H1 (cell line): ENCODE data around the gene STK40. TPM values are rescaled to one million over a fixed set of nuclear protein-coding genes. Genes with fewer than 3 reads are reported as not detected.

Experiments
- CTCF ChIA-PET: fragments of 300-600 bp; sonication (Branson Sonifier 250); formaldehyde crosslinking; loops from one replicate; lab custom pipeline; 2021; ENCODE audit not compliant: partially characterized antibody; lab: Charles Lee
- POLR2A ChIA-PET: fragments of 300-600 bp; sonication (Branson Sonifier 250); formaldehyde crosslinking; loops from one replicate; lab custom pipeline; 2021; ENCODE audit warnings: inconsistent platforms; ENCODE audit not compliant: partially characterized antibody; lab: Charles Lee
- DNase-seq, 2 experiments: peaks; one replicate each; pipeline versions ENCODE4 v3.0.0 to v3.0.0-alpha.2; 2010 to 2022; ENCODE audit warnings: low spot score in 2 of 2, low read depth in 1 of 2, mixed read lengths in 1 of 2
- FAIRE-seq: peaks from 2 replicates; lab custom pipeline; 2011; peaks lifted over from hg19 to GRCh38; lab: Jason Lieb, UNC
- H2AFZ ChIP-seq: 2 replicates; pipeline ENCODE4 v1.8.1; 2012; ENCODE audit warnings: low read length, inconsistent platforms
- H2AK5ac ChIP-seq: 2 replicates; pipeline ENCODE4 v1.6.1; 2013; ENCODE audit warnings: low read depth, low read length
- H2BK120ac ChIP-seq: replicated peaks from 2 replicates; pipeline ENCODE3; 2013; ENCODE audit warnings: low read depth, low read length, inconsistent platforms
- H2BK12ac ChIP-seq: 2 replicates; pipeline ENCODE4 v1.6.1; 2013; ENCODE audit warnings: low read depth, low read length
- H2BK15ac ChIP-seq: 2 replicates; pipeline ENCODE4 v1.6.1; 2013; ENCODE audit warnings: low read length
- H2BK20ac ChIP-seq: 2 replicates; pipeline ENCODE4 v1.6.1; 2013; ENCODE audit warnings: low read length
- H2BK5ac ChIP-seq: 2 replicates; pipeline ENCODE4 v1.6.1; 2013; ENCODE audit warnings: low read depth, low read length
- H3K14ac ChIP-seq: 2 replicates; pipeline ENCODE4 v1.6.1; 2013; ENCODE audit warnings: inconsistent platforms; ENCODE audit not compliant: insufficient read length
- H3K18ac ChIP-seq: 2 replicates; pipeline ENCODE4 v1.6.1; 2013; ENCODE audit warnings: low read length; ENCODE audit errors: extremely low read depth
- H3K23ac ChIP-seq: 2 replicates; pipeline ENCODE4 v1.6.1; 2013; ENCODE audit warnings: inconsistent platforms; ENCODE audit not compliant: insufficient read length
- H3K23me2 ChIP-seq: 2 replicates; pipeline ENCODE4 v1.6.1; 2013; ENCODE audit warnings: low read depth, low read length
- H3K27ac ChIP-seq: 2 replicates; pipeline ENCODE4 v1.6.1; 2011; ENCODE audit warnings: low read depth, low read length, inconsistent platforms
- H3K27me3 ChIP-seq, 4 experiments: replicated peaks in 1 of 4; 1 replicate in 1 of 4; 2 replicates in 3 of 4; pipeline versions ENCODE4 v1.6.1 to v1.8.1; 2011 to 2013; ENCODE audit warnings: low read length in 3 of 4, mild to moderate bottlenecking in 3 of 4, inconsistent platforms in 2 of 4, mixed read lengths in 2 of 4, moderate library complexity in 1 of 4; ENCODE audit not compliant: control insufficient read depth in 3 of 4, insufficient read depth in 3 of 4; ENCODE audit errors: extremely low read depth in 1 of 4
- H3K36me3 ChIP-seq, 4 experiments: 2 replicates each; pipeline versions ENCODE4 v1.6.1 to v1.8.1; 2011 to 2013; ENCODE audit warnings: mild to moderate bottlenecking in 4 of 4, low read length in 3 of 4, moderate library complexity in 2 of 4, control low read depth in 1 of 4, inconsistent platforms in 1 of 4; ENCODE audit not compliant: insufficient read depth in 4 of 4, control insufficient read depth in 2 of 4
- H3K4ac ChIP-seq: replicated peaks from 2 replicates; pipeline ENCODE3; 2013; ENCODE audit warnings: low read length, low read depth, mixed read lengths, inconsistent platforms; ENCODE audit not compliant: insufficient read length
- H3K4me1 ChIP-seq, 4 experiments: replicated peaks in 1 of 4; 1 replicate in 1 of 4; 2 replicates in 3 of 4; pipeline versions ENCODE4 v1.6.1 to v1.8.1; 2011 to 2013; ENCODE audit warnings: low read length in 3 of 4, inconsistent platforms in 2 of 4, mixed read lengths in 1 of 4; ENCODE audit not compliant: insufficient read depth in 4 of 4, control insufficient read depth in 3 of 4
- H3K4me2 ChIP-seq, 2 experiments: 2 replicates each; pipeline versions ENCODE4 v1.6.1 to v1.8.1; 2011 to 2013; ENCODE audit warnings: low read depth in 2 of 2, low read length in 2 of 2, control low read depth in 1 of 2, inconsistent platforms in 1 of 2, mild to moderate bottlenecking in 1 of 2; ENCODE audit not compliant: insufficient read depth in 1 of 2
- H3K4me3 ChIP-seq, 4 experiments: fragments of 200-600, 300-600 bp in 1 of 4; sonication (generic), shearing (Covaris generic), sonication (Bioruptor Twin) in 1 of 4; 2 replicates each; pipeline versions ENCODE4 v1.5.1 to v1.8.1; 2011 to 2016; ENCODE audit warnings: low read length in 4 of 4, low read depth in 3 of 4, control low read depth in 2 of 4, inconsistent platforms in 2 of 4, mild to moderate bottlenecking in 2 of 4, mixed read lengths in 1 of 4, moderate library complexity in 1 of 4; ENCODE audit not compliant: insufficient read depth in 2 of 4; ENCODE audit errors: extremely low read depth in 1 of 4
- H3K56ac ChIP-seq: replicated peaks from 2 replicates; pipeline ENCODE3; 2013; ENCODE audit warnings: low read depth, mild to moderate bottlenecking, mixed read lengths, low read length, inconsistent platforms; ENCODE audit not compliant: insufficient read length
- H3K79me1 ChIP-seq: 2 replicates; pipeline ENCODE4 v1.6.1; 2013; ENCODE audit warnings: low read depth, low read length, control low read depth
- H3K79me2 ChIP-seq, 2 experiments: 2 replicates each; pipeline versions ENCODE4 v1.6.1 to v1.8.1; 2012 to 2013; ENCODE audit warnings: low read length in 2 of 2, mild to moderate bottlenecking in 2 of 2, inconsistent platforms in 1 of 2; ENCODE audit not compliant: insufficient read depth in 2 of 2, control insufficient read depth in 1 of 2
- H3K9ac ChIP-seq, 4 experiments: replicated peaks in 1 of 4; 1 replicate in 1 of 4; 2 replicates in 3 of 4; pipeline versions ENCODE4 v1.6.1 to v1.8.1; 2011 to 2013; ENCODE audit warnings: low read depth in 3 of 4, low read length in 3 of 4, control low read depth in 2 of 4, mild to moderate bottlenecking in 2 of 4, moderate library complexity in 2 of 4, inconsistent platforms in 1 of 4; ENCODE audit errors: extremely low read depth in 1 of 4
- H3K9me3 ChIP-seq, 2 experiments: 2 replicates each; pipeline versions ENCODE4 v1.6.1 to v1.8.1; 2012 to 2013; ENCODE audit warnings: mild to moderate bottlenecking in 2 of 2, moderate library complexity in 2 of 2, control low read depth in 1 of 2, inconsistent platforms in 1 of 2, low read depth in 1 of 2, low read length in 1 of 2, mixed read lengths in 1 of 2; ENCODE audit not compliant: insufficient read depth in 2 of 2
- H4K20me1 ChIP-seq, 2 experiments: replicated peaks in 1 of 2; 2 replicates each; pipeline versions ENCODE3 to v1.8.1; 2011 to 2013; ENCODE audit warnings: inconsistent platforms in 2 of 2, low read length in 2 of 2, mild to moderate bottlenecking in 1 of 2; ENCODE audit not compliant: insufficient read depth in 2 of 2, control insufficient read depth in 1 of 2
- H4K5ac ChIP-seq: 2 replicates; pipeline ENCODE4 v1.6.1; 2013; ENCODE audit warnings: low read length, low read depth, mixed read lengths, inconsistent platforms; ENCODE audit not compliant: insufficient read length
- H4K8ac ChIP-seq: 2 replicates; pipeline ENCODE4 v1.8.0; 2013; ENCODE audit warnings: mild to moderate bottlenecking, moderate library complexity, low read length, inconsistent platforms; ENCODE audit not compliant: insufficient read depth; ENCODE audit errors: extremely low read depth
- H4K91ac ChIP-seq: replicated peaks from 2 replicates; pipeline ENCODE3; 2013; ENCODE audit warnings: low read length, mixed read lengths, inconsistent platforms; ENCODE audit not compliant: insufficient read length
- BACH1 ChIP-seq: IDR thresholded peaks from 2 replicates; pipeline ENCODE4 v1.6.1; 2012; ENCODE audit warnings: low read length, improper control_type of control experiment
- BRCA1 ChIP-seq: IDR thresholded peaks from 2 replicates; pipeline ENCODE4 v1.6.1; 2012; ENCODE audit warnings: low read depth, low read length, improper control_type of control experiment
- FOSL1 ChIP-seq: IDR thresholded peaks from 2 replicates; pipeline ENCODE4 v1.6.1; 2011; ENCODE audit warnings: mild to moderate bottlenecking, low read depth, low read length, moderate library complexity; ENCODE audit not compliant: insufficient read depth
- RXRA ChIP-seq: IDR thresholded peaks from 2 replicates; pipeline ENCODE4 v1.6.1; 2011; ENCODE audit warnings: low read depth, mild to moderate bottlenecking, low read length, moderate library complexity; ENCODE audit not compliant: insufficient read depth
- SIX5 ChIP-seq: IDR thresholded peaks from 2 replicates; pipeline ENCODE4 v1.6.1; 2011; ENCODE audit warnings: mild to moderate bottlenecking, low read depth, low read length
- TAF1 ChIP-seq: IDR thresholded peaks from 2 replicates; pipeline ENCODE4 v1.6.1; 2011; ENCODE audit warnings: mild to moderate bottlenecking, low read depth, low read length
- TEAD4 ChIP-seq: IDR thresholded peaks from 2 replicates; pipeline ENCODE4 v1.6.1; 2012; ENCODE audit warnings: low read depth, low read length, inconsistent platforms, mixed read lengths
- WGBS, 2 experiments: shearing (Covaris generic) in 1 of 2; methylation state at CpG; one replicate each; pipeline versions ENCODE4 v1.1.6 to v1.1.7; 2013 to 2015; ENCODE audit warnings: low lambda C conversion rate in 2 of 2, mixed read lengths in 2 of 2, inconsistent platforms in 1 of 2, low coverage in 1 of 2, missing lambda C conversion rate in 1 of 2; ENCODE audit not compliant: insufficient replicate concordance in 2 of 2, insufficient coverage in 1 of 2, insufficient read length in 1 of 2; ENCODE audit errors: extremely low coverage in 1 of 2, missing lambda C conversion rate in 1 of 2; 5-methylcytosine and 5-hydroxymethylcytosine counted together
- polyA plus RNA-seq, 7 experiments: library from polyadenylated mRNA; depleted of rRNA in 3 of 7; stranded (reverse) in 5 of 7; unstranded in 2 of 7; fragments of >200 nt in 5 of 7; fragments of 200-250 nt in 2 of 7; gene quantifications; 1 replicate in 5 of 7; 2 replicates in 1 of 7; 4 replicates in 1 of 7; pipeline versions ENCODE4 v1.2.1 to v1.2.3, GENCODE V29; 2011 to 2013; ENCODE audit warnings: missing spikeins in 2 of 7, mixed read lengths in 2 of 7
- total RNA-seq: library from RNA; stranded (reverse); fragmentation: NEBNext Ultra II Directional; extraction: Animal tissue kit (Norgen Biotek cat#: 25700); gene quantifications from 2 replicates; pipeline ENCODE4 v1.2.1, GENCODE V29; 2021
- TF ChIP-seq, protein P1 (sequence below): IDR thresholded peaks from 2 replicates; pipeline ENCODE4 v1.6.1; 2012; ENCODE audit warnings: inconsistent platforms

Gene STK40
- total and polyA plus RNA-seq, 2 of the 8 experiments (the other 6 are each of a cell fraction or from before 2014, with no cell fraction given), result 13.6 to 28.6 TPM

DNA sequence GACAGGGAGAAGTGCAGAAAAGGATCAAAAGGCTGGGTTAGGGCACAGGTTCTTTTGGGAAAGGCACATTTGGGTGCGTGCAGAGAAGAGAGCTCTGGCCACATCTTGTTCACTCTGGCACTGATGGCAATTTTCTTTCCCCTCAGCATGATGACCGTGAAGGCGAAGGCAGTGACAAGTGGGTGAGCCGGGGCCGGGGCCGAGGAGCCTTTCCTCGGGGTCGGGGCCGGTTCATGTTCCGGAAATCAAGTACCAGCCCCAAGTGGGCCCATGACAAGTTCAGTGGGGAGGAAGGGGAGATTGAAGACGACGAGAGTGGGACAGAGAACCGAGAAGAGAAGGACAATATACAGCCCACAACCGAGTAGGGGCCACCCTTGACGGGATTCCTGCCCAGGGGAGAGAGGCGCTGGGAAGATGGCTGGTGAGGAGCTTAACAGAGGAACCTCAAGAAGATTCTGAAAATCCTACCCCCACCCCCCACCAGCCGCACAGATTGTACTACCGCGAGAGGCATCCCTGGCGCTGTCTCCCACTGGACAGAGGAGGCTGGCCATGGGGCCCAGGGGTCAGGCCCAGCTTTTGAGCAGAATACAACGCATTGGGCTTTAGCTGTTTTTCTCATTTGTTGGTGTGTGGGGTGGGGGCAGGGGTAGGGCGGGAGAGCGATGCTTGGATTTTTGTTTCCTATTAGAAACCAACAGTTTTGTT, 81.9 kb downstream of the STK40 start:
- ChIA-PET POLR2A (interaction anchor here (0.6 to 4.2 kb wide), 4 partner anchors 12 to 148 kb away, joined by 3 to 21 read pairs (median 4); partner anchors contain the start of gene MAP7D1), CTCF (interaction anchor here (0.6 to 10.4 kb wide), 7 partner anchors 14 to 121 kb away, joined by 3 to 68 read pairs (median 4); no protein-coding TSS in a partner anchor)
- Histone ChIP-seq H3K14ac (no peak overlapping the region), H2BK120ac (no peak overlapping the region), H3K79me2 (no peaks in the 10 kb centered on the region), H2BK15ac (no peak overlapping the region), H2BK12ac (no peak overlapping the region), H2AFZ (no peak overlapping the region), H3K36me3 (peaks cover 19 to 48% (median 35%) of the 10 kb centered on the region in 4 experiments), H3K4me1 (peaks cover 0 to 9% (median 6%) of the 10 kb centered on the region in 4 experiments; a peak in 6 of 7 replicates), H3K79me1 (no peaks in the 10 kb centered on the region; the same call in 1 of the 2 replicates), H4K20me1 (peaks cover 0 to 10% of the 10 kb centered on the region in 2 experiments), H3K23ac (no peak overlapping the region), H3K23me2 (peaks cover 6% of the 10 kb centered on the region), H4K5ac (no peak overlapping the region), H3K9me3 (no peaks in the 10 kb centered on the region), H4K91ac (no peak overlapping the region), H3K56ac (no peak overlapping the region), H3K27me3 (no peaks in the 10 kb centered on the region), H2AK5ac (no peak overlapping the region), H4K8ac (no peak overlapping the region), H3K4me3 (no peak overlapping the region), H3K9ac (no peak overlapping the region), H3K4ac (no peak overlapping the region), H2BK20ac (no peak overlapping the region), H3K18ac (no peak overlapping the region), H3K27ac (no peak overlapping the region), H2BK5ac (no peak overlapping the region), H3K4me2 (no peak overlapping the region)
- 91% methylated on average over 23 of the region's 23 CpGs; no CpG with 5 or more reads in 1 of the 2 experiments for WGBS, 2 experiments
- FAIRE-seq (no peak), DNase-seq (no peak)
- TF ChIP-seq, protein P1, sequence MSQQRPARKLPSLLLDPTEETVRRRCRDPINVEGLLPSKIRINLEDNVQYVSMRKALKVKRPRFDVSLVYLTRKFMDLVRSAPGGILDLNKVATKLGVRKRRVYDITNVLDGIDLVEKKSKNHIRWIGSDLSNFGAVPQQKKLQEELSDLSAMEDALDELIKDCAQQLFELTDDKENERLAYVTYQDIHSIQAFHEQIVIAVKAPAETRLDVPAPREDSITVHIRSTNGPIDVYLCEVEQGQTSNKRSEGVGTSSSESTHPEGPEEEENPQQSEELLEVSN, result no peak
- TF ChIP-seq BRCA1 (no peak), FOSL1 (no peak), SIX5 (no peak), BACH1 (no peak), TEAD4 (no peak), RXRA (no peak), TAF1 (no peak)
